Activated CD8-positive, alpha-beta memory T cell treated with anti-CD3 and anti-CD28 coated beads, Interleukin-2, amount 50 U/mL, for 1 hour (primary cell): ENCODE data around the gene ADGRF1.
"Not testable (repeated sequence)": the region's sequence is repeated elsewhere in the genome, so short reads cannot be mapped to it uniquely, and the experiment has no call there.

Experiments
- DNase-seq: peaks from one replicate; pipeline ENCODE4 v3.0.0-alpha.2; 2020; ENCODE audit errors: extremely low read depth

Gene ADGRF1

DNA sequence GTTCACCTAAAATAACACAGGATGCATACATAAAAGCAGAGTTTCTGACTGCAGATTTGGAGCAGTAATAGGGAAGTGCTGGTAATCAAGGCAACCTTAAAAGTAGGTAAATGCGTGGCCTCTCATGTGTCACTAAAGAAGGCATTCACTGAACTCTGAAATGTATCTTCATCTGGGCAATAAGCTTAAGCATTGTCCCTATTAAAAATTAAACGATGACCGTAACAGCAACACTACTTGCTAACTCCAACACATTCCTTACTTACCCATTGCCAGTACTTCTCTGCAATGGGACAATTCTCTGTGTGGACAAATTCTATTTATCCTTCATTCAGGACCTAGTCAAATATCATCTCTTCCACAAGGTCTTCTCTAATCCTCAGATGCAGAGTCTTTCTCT, 19.9 kb downstream of the ADGRF1 start:
- no peak for DNase-seq

DNA sequence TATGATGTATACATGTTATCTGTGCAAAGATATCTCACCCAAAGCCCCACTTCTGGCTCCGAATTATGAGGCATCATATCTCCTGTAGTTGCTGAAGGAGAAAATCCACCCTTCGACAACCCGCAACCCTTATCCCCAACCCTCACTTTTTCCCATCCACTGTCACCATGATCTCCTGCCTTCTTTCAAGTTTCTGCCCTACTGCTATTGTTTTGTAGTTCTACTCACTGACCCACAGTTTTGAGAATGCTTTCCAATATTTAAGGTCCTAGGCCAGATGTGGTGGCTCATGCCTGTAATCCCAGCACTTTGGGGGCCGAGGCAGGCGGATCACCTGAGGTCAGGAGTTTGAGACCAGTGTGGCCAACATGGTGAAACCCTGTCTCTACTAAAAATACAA, 22.2 kb downstream of the ADGRF1 start:
- DNase-seq = no peak

- no peak for DNase-seq
Measured at GRCh38 chr6:47016909-47017308, 25.2 kb downstream of the ADGRF1 start.

- no peak for DNase-seq
Measured at GRCh38 chr6:47016261-47016660, 25.9 kb downstream of the ADGRF1 start.

DNA sequence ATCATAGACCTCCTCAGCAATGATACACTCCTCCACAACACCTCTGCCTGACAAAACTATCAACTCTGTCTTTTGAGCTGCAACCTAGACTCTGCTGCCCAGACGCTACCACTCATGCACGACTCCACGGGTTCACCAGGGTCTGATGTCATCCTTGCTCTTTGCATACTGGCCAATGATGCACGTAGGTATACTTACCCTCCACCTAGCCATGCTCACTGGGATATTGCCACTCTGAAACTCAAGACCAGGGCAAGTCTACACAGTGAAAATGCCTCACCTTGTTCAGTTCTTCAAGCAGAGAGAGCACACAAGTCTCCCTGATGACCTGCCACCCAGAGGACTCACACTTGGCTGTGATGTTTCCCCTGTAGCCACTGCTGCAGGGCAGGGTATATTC, 27.7 kb downstream of the ADGRF1 start:
- no peak for DNase-seq

- no peak for DNase-seq
Measured at GRCh38 chr6:47009583-47009982, 32.5 kb downstream of the ADGRF1 start.

- DNase-seq = no peak
Measured at GRCh38 chr6:47008397-47008763, 33.8 kb downstream of the ADGRF1 start.

DNA sequence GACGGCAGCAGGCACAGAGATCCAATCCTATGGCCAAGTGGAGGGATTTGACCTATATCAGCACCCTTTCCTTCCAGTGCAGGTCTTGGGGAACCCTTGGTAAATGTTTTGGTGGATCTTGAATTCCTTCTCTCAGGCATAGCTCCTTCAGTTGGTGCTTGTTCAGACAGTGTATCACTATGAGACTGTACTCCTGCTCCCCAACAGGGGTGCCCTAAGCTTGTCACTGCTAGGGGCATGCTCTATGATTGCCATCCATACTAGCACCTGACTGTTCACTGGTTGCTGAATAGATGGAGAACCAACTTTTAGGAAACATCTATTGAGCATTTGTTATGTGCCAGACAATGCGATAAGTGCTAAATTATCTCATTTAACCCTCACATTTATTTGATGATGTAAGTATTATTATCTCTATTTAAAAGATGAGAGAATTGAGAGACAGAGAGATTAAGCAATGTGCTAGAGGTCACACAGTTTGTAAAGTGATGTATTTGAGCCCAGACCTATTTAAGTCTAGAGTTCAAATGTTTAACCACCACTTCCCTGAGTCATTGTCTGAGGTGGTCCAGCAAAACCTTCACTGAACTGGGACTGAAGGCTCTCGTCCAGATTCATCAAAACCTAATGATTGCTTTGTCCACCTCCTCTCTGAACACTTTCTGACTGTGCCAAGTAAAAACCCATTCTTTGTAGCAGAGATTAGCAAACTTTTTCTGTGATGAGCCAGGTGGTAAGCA, 34.3 kb downstream of the ADGRF1 start:
- DNase-seq = no peak

DNA sequence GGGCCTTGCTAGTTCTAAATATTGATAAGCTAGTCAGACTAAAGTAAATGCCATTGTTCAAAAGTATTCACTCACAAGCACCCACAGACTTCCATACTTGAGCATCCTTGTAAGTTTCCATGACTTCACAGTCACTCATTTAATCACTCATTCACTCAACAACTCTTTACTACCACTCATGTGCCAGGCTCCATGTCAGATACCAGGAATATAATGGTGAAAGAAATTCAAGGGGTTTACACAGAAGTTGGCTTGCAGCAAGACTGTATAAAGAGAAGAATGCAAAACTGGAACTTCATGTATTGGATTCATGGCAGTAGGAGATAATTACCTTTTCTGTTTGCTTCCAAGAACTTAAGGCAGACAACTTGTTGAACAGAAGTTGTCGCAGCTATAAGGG, 36.6 kb downstream of the ADGRF1 start:
- no peak for DNase-seq

DNA sequence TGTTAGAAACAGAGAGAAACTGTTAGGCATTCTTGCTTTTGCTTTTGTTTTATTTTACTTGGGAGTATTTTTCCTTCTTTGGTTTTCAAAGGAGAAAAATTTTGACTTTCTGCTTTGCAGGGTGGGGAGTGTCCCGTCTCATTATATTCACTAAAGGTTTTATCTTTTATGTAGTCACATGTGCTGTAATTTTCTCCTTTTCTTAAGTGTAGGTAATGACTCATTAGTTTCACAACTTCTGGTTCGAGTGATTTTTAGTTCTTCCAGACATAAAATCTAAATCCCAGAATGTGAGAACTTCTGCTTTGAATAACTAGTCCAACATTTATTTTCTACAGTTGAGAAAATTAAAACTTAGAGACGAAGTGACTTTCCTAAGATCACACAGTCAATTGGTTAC, 37.7 kb downstream of the ADGRF1 start:
- DNase-seq = no peak

- DNase-seq = no peak
Measured at GRCh38 chr6:47000842-47001241, 41.3 kb downstream of the ADGRF1 start.

DNA sequence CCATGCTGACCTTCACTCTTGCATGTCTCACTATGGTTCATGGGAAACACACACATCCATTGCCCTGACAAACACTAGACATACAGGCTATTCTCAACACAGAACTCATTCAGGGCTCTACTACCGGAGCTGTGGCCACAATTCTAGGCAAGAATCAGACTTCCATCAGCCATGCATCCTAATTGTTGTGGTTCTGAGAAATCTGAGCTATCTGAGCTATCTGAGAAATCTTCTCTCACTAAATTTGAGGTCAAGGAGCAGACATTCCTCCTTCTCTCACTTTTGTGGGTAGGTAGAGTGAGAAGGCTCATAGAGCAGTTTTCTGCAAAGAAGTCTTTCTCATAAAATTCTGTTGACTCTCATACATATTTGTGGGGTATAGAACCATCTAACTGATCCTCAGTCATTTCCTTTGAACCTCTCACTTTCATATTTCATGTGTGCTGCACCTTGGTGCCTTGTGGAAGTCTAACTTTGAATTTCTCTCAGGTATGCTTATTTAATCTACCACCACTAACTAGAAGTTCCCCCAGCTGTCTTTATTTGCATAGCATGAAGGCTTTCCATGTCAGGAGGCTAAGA, 43.6 kb downstream of the ADGRF1 start:
- DNase-seq = no peak

DNA sequence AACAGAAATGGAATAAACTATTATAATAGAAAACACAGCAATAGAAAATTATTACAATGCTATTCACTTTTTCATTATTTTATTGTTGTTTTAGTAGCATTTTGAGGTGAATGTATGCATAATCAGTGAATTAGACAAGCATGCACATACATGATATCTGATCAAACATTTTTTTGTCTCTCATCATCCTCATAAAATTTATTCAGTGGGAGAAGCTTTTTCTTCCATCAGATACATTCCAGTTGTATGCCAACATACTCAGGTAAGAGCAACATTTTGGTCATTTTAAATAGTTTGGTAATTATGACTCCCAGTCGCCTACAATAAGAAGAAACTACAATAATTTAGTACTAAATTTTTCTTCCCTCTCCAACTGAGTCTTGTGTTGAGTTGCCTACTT, 44.5 kb downstream of the ADGRF1 start:
- no peak for DNase-seq

DNA sequence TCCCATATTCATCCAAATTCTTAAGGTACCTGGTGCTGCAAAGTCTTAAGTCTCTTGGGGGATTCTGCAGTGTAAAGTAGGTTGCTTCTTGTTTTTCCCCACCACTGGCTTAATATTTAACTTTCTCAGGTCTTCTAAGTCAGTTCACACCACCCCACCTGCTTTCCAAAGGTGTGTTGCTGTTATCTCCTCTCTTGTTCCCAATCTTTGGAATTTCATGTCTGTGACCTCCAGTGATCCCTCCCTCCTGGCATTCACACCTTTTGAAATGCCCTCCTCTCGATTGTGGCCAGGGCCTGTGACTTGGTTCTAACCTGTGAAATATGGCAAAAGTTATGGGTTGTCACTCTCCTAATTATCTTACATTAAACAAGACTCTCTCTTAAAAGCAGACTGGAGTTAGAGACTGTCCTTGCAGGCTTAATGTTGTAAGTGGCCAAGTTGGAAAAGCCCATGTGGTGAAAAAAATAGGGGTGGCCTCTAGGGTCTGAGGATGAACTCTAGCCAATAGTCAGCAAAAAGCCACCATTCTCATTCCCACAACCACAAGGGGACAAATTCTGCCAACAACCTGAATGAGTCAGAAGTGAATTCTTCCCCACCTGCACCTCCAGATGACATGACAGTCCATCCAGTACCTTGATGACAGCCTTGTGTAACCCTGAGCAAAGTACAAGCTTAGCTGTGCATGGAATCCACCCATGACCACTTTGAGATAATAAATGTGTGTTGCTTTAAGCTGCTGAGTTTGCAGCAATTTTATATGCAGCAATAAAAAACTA, 45.1 kb downstream of the ADGRF1 start:
- DNase-seq = no peak

DNA sequence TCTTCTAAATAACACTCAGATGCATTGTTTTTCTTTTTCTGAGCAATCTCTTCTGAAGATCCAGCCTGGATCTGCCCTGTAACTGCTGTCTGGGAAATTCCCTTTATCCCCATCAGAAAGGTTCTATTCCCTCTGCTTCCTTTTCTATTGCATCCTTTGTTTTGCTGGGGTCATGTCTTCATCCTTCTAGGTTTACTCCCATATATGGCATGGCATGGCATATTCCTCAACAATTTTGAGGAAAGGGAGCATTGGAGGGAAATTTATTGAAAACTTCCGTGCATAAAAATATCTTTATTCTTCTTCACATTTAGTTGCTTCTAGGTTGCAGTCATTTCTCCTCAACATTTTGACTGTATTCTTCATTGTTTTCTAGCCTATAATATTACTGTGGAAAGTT, 47.2 kb downstream of the ADGRF1 start:
- DNase-seq = no peak

- DNase-seq = no peak
Measured at GRCh38 chr6:46993846-46994245, 48.3 kb downstream of the ADGRF1 start.

- not testable (repeated sequence) for DNase-seq
Measured at GRCh38 chr6:46992391-46992790, 49.7 kb downstream of the ADGRF1 start.

DNA sequence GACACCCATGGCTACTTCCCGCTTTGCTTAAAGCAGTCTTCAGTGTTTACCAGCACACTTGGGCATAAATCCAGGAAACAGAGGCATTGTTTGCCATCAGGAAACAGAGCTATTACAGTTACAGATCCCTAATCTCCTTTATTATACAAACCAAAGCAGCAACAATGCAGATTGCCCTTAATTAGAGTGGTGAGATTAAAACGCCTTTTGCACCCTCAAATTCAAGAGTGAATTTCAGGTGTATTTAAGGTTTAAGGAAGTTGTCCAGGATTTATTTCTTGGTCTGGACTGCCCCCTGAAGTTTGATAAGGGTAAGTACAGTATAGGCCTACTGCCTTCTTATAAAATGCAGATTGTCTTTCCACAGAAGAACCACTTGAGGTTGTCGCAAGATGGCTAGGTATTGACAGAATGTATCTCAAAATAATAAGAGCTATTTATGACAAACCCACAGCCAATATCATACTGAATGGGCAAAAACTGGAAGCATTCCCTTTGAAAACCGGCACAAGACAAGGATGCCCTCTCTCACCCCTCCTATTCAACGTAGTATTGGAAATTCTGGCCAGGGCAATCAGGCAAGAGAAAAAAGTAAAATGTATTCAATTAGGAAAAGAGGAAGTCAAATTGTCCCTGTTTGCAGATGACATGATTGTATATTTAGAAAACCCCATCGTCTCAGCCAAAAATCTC, 51.2 kb downstream of the ADGRF1 start:
- not testable (repeated sequence) for DNase-seq

DNA sequence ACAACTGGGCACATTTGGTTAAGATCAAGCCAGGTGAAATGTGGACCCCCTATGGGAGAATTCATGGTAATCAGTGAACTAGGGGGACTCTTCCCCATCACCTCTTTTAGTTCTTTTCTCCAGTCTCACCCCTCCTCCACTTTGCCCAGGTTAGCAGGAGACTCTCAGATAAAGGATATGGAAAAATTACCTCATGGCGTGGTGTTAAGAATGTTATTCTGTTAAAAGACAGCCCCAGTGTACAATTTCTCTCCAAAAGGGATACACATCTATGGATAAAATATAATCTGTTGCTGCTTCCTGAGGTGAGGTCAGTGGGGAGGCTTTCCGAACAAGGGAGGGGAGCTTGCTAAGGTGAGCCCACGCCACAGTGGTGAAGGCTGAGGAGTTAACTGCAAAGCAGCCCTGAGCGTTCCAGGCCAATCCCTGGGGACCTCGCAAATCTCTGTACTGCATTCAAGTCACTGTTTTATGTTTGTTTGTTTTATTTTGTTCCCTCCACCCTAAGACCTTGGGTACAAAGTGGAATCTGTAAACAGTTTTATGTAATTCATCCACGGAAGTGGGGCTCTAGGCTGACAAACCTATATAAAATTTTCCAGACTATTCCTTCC, 52.0 kb downstream of the ADGRF1 start:
- DNase-seq = no peak

DNA sequence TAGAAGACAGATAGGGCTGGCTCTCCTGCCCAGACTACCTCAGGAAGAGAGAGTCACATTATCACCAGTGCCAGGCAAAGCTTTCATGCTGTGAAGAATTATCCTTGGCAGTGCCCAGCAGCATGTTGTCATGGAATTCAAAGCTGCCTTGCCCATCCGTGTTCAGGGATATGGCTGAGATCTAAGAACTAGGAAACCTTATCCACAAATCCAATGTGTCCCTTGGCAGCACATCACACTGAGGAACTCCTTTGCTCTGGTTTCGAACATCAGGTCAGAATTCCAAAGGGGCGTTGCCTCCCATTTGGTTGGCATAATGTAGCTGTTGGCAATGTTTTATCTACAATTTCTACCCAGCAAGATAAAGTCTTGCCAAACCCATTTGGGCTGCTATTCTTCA, 52.7 kb downstream of the ADGRF1 start:
- DNase-seq = no peak

- no peak for DNase-seq
Measured at GRCh38 chr6:46985943-46986342, 56.2 kb downstream of the ADGRF1 start.

- DNase-seq = no peak
Measured at GRCh38 chr6:46983007-46983411, 59.1 kb downstream of the ADGRF1 start.
